HTERT RPE-1 (cell line): ENCODE data around the gene OVCA2.

Source experiments
- in situ Hi-C: fragments of 300-500 bp; cut with MboI; formaldehyde crosslinking; loops from 4 replicates; pipeline ENCODE4 v1.14.3; 2020; ENCODE audit warnings: low sequenced_read_pairs

OVCA2 gene

DNA sequence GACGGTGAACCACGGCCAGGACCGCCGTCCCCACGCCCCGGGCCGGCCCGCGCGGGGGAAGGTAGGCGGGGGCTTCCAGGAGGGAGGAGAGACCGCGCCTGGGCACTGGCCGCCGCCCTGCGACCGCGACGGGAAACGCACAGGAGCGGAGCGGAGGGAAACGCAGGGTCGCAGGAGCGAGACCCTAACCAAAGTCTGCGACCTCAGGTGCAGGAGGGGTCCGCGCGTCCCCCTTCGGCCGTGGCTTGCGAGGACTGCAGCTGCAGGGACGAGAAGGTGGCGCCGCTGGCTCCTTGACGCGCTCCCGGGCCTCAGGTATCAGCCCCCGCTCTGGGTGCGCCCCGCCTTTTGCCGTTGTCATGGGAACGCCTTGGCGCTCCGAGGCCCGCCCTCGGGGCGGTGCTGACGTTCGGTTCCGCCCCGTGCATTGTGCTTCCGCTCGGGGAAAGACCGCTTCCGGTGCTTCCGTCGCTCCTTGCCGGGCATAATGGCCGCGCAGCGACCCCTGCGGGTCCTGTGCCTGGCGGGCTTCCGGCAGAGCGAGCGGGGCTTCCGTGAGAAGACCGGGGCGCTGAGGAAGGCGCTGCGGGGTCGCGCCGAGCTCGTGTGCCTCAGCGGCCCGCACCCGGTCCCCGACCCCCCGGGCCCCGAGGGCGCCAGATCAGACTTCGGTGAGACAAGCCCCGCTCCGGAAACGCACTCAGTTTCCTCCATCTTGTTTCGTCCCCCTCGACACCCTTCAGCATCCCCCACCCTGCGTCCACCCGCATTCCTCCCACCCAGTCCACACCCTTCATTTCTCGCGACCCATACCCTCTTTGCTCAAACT lies at the start of gene OVCA2:
Gene OVCA2 (plus strand): TSS at position 462 of the 829 bp plus-strand sequence. CDS start 26 bp downstream, at position 488.
- in situ Hi-C loops, result no loop called here

DNA sequence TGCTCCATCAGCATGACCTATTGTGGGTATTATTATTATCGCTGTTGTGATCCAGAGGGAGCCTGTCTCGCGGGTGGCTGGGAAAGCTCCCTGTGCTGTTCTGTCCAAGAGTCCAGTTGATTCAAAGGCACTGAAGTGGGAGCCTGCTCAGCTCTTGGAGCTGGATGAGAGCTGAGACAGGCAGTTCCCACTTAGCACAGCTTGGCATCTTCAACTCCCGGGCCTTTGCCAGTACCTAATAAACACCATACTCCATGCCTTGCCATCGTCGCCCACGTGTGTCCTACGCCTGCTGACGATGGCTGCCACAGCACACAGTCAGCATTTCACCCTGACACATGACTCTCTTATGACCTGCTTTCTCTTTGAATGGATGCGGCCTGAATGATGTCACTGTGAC lies 49.3 kb upstream of the OVCA2 start:
- in situ Hi-C loops, result no loop called here

DNA sequence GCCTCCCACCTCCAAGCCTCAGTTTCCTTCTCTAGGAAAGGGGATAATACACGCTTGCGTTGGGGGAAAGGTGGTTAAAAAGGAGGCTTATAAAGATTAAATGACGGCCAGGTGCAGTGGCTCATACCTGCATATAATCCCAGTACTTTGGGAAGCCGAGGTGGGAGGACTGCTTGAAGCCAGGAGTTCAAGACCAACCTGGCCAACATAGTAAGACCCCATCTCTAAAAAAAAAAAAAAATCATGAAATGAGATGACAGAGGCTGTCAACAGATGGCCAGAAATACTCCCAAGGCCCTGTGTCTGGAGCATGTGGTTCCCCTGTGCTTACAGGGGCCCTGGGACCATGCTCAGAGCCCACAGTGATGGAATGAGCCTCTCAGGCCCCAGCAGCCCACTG lies 47.1 kb upstream of the OVCA2 start:
- in situ Hi-C loops, result no loop called here

GRCh38 chr17:1995321-1995892 lies 46.4 kb upstream of the OVCA2 start:
- in situ Hi-C loops, result no loop called here

- in situ Hi-C loops, result no loop called here
Measured at GRCh38 chr17:1995907-1996799, 45.7 kb upstream of the OVCA2 start.

DNA sequence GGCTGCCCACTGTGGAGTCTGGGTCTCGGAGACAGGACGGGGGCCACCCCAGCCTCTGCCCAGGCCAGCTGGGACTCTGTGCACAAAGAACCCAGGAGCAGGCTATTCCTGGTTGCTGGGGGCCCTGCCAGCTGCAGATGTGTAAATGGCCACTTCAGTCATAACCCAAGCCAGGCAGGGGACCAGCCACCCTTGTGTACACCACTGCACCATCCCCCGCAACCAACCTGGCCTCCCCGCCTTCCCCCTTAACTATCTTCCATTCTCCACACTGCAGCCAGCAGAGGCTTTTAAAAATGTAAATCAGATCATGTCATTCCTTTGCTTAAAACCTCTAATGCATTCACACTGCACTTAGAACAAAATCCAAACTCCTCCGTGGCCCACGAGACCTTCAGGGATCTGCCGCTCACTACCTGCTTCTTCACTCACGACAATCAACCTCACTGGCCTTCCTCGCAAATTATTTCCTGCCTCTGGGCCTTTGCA lies 45.0 kb upstream of the OVCA2 start:
- in situ Hi-C loops, result no loop called here

DNA sequence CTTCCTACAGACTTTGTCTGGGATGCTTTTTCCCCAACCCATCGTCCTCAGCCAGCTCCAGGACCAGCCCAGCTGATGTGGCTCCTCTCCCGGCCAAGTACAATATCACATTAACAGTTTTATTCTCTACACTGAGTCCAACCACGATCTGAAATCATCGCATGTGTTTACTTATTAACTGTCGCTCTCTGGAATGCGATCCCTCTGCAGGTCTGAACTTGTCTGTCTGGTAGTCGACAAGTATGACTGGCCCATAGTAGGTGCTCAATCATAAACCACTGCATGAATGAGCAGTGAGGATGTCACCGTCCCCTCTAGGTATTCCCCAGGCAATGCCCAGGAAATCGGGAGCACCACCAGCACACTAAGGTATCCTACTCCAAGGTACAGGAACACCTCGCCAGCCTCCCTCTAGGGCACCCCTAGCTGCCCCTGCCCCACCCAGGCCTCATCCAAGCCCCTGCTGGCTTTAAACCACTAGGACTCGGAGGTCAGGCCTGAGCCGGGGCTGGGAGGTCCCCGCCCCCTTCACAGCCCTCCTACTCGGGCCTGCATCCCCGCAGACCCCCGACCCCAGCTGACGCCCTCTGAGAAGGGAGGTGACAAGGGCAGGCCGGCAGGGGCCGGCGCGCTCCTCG lies 44.4 kb upstream of the OVCA2 start:
- in situ Hi-C loops, result no loop called here

GRCh38 chr17:1997927-1998742 lies 43.7 kb upstream of the OVCA2 start:
- in situ Hi-C loops, result no loop called here

- in situ Hi-C loops, result no loop called here
Measured at GRCh38 chr17:1999557-2000251, 42.1 kb upstream of the OVCA2 start.

DNA sequence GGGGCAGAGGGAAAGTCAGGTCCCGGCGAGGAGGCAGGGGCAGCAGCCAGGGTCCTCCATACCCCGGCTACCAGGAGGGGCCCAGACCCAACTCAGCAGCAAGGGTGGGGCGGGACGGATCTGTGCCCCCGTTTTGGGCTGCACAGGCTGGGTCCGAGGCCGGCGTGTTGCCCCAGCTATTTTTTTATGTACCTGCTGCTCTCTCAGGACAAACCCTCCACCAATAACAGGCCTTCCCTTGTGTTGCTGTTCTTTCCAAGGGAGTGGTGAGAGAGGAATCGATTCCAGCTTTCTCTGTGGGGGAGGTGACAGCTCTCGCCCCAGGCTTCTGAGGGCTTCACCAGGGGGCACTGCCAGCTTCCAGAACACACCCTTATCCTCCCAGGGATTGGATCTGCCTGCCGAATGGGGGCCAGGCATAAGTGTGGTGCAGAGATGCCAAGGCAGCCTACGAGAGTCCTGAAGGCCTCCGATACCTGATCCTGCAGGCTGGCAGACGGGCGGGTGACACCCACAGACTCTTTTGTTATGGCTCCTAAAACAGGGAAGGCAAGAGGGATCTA lies 39.0 kb upstream of the OVCA2 start:
- in situ Hi-C loops, result no loop called here

GRCh38 chr17:2003525-2003924 lies 38.3 kb upstream of the OVCA2 start:
- in situ Hi-C loops, result no loop called here

DNA sequence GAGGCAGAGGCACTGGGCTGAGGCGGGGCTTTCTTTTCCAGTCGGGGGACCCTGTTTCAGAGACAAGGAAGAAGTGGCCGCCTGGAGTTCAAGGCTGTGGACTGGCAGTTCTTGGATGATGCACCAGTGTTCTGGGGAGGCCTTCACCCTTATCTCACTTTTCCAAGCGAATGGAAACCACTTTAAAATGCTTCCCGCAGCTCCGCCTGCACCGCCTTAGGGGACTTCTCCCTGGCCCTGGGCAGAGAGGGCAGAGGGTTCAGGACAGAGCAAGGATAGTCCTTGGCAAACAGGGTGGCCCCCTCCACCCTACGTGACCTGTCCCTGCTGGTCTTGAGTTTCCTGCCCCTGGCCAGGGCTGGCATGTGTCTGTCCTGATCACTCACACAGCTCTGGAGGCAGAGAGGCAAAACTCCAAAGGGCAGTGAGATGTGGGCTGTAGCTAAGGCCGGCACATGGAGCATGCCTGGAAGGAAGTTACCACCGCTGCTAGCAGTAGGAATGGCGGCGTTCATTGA lies 37.3 kb upstream of the OVCA2 start:
- in situ Hi-C loops, result no loop called here

DNA sequence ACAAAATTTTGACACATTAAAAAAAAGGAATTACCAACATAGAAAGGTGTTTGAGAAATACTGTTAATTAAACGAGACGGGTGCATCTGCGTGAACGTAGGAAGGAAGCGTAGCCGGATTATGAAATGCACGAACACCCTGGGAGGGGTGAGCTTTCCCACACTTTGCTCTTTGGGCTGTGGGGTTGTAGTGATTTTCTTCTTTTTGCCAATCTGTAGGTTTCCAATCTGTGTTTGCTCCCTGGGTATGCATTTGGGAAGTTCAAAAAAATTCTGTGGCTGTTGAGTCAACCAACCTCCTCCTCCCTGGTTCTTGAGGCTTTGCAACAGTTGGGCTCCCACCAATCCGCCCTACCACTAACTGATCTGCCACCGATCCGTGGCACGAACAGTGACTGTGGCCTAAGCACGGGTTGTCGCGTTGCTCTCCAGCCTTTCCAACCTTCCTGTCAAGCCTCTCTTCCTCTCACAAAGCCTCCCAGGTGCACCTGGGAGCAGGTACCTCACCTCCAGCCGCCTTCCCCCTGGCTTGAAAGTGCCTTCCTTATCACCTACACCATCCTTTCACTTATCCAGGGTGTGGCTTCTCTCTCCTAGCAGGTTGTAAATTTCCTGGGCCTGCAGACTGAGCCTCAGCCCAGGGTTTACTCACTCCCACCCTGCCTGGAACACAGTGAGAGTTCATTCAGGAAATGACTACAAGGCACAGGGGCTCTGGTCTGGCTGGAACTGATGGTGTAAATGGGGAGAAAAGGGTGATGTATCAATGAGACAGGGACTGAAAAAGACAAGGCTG lies 33.3 kb upstream of the OVCA2 start:
- in situ Hi-C loops, result no loop called here

DNA sequence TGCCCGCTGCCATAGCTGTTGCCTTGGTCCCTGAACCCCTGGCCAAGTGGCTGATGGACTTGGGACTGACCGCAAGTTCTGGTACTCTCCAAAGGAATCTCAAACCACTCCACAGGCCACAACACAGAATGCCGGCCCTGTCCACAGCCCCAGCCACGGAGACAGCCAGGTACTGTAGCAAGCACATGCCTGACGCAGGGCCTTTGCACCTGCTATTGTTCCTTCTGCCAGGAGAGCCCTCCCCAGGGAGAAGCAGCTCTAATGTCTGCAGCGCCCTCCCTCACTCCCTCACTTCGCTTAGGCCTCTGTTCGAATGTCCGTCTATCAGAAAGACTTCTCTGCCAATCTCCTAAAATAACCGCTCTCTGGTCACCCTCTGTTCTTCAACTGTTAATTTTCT lies 32.1 kb upstream of the OVCA2 start:
- in situ Hi-C loops, result no loop called here

DNA sequence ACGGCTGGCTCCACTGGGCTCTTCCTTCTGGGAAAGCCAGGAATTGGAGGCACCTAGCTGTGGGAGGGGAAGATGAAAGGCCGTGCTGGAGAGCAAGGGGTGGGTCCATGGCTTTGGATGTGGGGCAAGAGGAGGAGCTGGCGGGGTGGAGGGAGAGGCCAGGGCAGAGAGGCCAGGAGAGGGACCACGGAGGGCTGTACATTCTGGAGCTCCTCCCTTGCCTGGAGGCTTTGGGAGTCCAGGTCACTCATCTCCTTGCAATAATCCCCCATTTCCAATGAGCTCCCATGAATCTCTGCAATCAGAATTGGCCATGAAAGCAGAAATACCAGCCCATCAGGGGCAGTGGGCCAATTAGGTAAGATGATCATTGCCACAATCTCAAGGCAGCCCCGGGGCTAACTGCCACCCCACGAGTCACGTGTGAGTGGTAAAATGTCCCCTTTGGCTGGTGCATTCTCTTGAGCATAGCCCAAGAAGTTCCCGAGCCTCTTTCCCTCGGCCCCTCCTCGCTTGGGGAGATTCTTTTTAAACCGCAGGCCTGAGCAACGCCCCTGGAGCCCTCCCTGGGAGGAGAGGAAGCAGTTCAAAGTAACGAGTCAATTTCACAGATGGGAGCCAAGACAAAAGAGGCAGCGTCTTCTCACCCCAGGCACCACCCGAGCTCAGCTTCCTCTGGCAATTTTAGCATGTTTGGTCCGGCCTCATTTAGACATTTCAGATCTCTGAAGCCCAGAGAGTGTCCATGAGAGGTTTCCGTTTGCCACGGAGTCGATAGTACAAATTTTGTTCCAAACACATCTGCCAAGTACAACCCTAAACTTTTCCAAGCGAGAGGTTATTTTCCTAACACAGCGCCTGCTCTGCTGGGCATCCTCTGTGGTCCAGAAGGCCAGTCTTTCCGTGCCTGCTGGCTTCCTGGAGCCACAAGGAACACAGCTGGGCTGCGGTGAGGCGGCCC lies 30.1 kb upstream of the OVCA2 start:
- in situ Hi-C loops, result no loop called here

GRCh38 chr17:2012499-2012898 lies 29.3 kb upstream of the OVCA2 start:
- in situ Hi-C loops, result no loop called here
